ENCODE measurements around the gene IFT20.
"Not testable (repeated sequence)": the region's sequence is repeated elsewhere in the genome, so short reads cannot be mapped to it uniquely, and the experiment has no call there.

The IFT20 gene

GRCh38 chr17:28363776-28364650 lies 28.7 kb upstream of the IFT20 start:
- no peak for DNase-seq (ENCODE audit: low read depth)

- DNase-seq (ENCODE audit: low read depth) = no peak
Measured at GRCh38 chr17:28363186-28363585, 27.9 kb upstream of the IFT20 start.

GRCh38 chr17:28357901-28358197 lies 22.6 kb upstream of the IFT20 start:
- DNase-seq (ENCODE audit: low read depth) = no peak

GRCh38 chr17:28357061-28357900 lies 22.0 kb upstream of the IFT20 start, which contains the start of gene POLDIP2:
Gene POLDIP2 (minus strand): TSS chr17:28357527. CDS start chr17:28357448, 79 bp downstream.
- DNase-seq (ENCODE audit: low read depth) = peak; percentile 95

DNA sequence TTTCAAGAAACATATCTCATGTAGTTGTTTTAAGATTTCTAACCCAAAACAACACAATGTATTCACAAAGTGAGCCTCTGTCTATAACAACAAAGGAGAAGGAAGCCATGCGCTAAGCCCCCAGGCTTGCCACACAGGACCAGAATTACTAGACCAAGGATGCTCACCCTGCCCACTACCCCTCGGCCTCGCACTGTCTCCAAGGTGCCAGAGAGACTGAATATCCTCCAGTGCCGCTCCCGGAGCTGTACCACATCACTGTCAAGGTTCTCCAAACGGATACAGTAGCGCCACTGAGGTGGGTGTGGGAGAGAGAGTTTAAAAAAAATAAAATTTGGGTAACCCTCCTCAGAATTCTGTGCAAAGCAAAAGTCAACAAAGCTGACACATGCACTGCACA lies 15.0 kb upstream of the IFT20 start:
- DNase-seq (ENCODE audit: low read depth) = no peak

GRCh38 chr17:28348979-28349378 lies 13.7 kb upstream of the IFT20 start:
- no peak for DNase-seq (ENCODE audit: low read depth)

DNA sequence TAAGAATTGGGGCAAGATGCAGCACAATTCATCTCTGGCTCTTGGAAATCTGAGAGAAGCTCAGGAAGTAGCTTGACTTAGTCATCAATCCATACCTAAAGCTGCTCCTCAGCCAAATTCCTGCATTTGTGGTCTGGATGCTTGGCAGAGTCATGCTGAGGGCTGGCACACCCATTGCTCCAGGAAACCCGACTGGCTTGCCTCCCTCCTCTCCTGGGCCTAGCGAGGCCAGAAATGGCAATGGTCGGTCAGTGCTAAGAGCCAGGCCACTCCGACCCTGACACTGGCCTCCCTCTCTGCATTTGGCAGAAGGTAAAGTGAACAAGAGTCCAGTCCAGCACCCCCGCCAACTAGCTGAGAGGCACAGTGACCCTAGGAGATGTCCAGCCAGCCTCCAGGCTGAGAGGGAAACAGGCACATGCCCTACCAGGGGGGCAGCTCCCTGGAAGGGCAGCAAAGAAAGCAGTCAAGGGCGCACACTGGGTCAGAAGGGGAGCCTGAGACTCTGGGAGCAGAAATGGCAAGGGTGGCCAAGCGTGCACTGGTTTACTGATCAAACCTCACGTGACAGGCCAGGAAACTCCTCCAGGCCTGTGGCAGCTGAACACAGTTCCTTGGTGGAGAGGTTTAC lies 12.1 kb upstream of the IFT20 start:
- DNase-seq (ENCODE audit: low read depth) = no peak

DNA sequence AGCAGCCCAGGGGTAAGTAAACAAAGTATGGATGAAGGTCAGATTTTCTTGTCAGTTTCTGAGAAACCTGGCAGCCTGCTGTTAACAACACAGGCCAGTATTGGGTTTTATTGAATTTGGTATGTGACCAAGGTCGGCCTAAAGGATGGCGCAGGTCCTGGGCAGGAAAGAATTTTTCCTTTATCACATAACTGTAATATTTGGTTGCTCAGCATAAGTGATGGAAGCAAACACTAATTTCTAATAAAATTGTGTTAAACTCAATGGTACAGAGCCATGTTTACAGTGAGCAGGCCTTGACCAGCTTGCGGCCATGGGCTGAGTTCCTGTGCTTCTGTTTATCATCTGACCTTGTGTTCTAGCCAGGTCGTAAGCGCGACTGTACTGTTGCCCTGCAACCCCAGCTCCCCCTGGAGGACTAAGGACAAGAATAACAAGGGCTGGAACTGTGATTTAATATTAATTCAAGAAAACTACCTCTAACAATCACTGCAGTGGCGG lies 11.5 kb upstream of the IFT20 start:
- DNase-seq (ENCODE audit: low read depth) = no peak

GRCh38 chr17:28346199-28346580 lies 10.9 kb upstream of the IFT20 start:
- DNase-seq (ENCODE audit: low read depth) = no peak

DNA sequence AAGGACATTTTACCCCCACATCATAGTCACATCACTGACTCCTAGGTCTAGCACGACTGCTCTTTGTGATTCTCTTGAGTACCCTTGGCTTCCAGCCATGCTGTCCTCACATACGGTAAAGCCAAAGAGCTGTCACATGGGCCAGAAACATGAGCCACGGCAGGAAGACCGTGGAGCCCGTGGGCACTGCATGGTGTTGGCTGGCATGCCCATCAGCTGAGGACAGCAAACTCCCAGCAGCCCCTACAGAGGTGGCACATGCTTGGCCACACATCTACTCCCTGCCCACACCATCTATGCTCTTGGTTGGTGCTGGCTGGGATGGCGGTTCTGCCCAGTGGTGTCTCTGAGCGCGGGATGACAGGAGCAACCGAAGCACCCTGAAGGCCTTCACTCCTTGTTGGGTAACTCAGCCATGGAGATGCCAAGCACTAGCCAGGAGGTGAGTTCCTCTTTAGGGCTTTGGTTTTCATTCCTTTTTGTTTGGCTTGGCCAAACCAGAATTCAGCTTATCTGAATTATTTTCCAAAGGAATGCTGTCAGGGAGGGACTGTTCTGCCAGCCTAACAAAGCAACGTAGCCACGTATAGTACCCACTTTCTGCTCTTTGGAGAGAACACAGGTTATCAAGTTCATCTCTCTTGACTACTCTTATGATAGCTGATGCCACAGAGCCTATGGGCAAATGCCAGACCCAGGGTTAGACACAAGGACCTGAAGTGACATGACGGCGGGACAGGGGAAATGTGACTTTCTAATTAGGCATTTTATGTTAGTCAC lies 10.3 kb upstream of the IFT20 start:
- no peak for DNase-seq (ENCODE audit: low read depth)

DNA sequence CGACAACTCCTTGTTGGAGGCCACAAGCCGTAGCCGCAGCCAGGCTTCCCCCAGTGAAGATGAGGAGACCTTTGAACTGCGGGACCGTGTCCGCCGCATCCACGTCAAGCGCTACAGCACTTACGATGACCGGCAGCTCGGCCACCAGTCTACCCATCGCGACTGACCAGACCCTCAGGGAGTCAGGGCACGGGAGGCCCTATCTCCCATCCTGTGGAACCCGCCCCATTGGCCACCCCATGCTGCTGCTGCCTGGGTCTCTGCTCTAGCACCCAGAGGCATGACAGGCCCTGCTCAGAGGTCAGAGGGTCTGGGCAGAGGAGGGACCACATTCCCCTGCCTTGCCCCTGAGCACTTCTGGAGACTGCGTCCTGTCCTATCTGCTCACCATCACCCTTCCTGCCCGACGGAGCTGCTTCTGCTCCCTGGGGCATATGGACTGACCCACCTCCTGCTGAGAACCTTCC lies 9.2 kb upstream of the IFT20 start:
- DNase-seq (ENCODE audit: low read depth) = no peak

DNA sequence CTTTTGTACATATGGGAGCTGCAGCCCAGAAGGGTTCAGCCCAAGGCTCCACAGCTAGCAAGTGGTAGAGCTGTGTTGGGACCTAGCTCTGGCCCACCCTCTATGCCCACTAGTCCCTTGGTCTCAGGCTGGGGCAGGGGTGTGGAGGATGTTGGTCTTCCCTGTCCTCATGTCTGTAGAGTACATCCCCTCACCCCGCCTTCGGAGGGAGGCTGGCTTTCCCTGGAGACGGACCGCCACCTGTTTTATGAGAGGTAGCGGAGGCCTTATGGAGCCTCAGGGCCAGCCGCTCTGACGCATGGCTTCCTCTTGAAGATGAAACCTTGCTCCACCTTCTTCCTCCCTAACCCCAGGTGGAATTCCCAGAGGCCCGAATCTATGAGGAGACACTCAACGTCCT lies 8.7 kb upstream of the IFT20 start:
- no peak for DNase-seq (ENCODE audit: low read depth)

DNA sequence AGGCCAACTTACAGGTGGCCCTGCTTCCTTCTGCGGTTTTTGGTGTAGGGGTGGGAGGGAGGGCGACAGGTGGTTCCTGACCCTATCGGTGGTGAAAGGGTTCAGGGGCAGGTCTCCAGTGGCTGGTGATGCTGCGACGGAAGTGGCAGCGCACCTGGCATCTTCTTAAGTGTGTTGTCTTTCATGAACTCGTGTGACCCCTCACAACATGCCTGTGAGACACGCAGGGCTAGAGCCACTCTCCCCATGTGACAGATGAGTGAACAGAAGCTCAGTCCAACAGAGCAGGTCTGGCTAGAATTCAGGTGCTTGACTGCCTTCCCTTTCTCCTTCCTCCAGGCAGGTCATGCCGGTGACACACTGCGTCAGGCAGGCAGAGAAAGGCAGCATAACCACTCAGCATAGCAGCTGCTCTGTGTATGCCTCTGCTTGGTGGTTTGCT lies 8.2 kb upstream of the IFT20 start:
- DNase-seq (ENCODE audit: low read depth) = no peak

- DNase-seq (ENCODE audit: low read depth) = no peak
Measured at GRCh38 chr17:28342313-28342712, 7.0 kb upstream of the IFT20 start.

DNA sequence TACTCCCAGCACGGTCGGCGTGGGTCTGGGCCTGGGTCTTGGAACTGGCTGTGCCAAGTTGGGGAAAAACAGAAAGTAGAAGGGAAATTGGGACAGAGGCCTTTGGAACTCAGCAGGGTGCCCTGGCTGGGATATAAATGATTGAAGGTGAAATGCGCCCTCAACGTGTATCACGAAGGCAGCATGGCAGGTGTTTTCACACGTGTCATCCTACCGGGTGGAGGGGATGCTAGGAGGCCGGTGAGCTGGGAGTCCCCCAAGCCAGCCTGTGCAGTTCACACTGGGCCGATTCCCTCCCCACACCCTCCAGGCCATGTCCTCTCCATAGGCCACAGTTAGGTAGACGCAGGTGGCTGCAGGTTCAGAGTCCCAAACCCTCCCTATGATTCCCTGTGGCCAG lies 6.2 kb upstream of the IFT20 start:
- no peak for DNase-seq (ENCODE audit: low read depth)

DNA sequence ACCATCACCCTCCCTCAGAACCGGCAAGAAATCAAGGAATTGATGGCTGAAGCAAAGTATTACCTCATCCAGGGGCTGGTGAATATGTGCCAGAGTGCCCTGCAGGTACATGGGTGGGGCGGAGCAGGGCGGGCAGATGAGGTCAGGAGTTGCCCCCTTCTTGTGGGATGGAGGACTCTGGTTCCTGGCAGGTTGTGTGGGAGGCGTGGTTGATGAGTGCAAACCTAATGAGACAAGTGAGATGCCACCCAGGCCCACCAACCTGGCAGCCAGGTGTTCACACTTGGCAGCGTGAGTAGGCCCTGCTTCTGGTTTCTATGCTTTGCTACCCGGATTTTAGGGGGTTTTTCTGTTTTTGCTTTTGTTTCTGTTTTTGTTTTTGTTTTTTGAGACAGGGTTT lies 5.1 kb upstream of the IFT20 start:
- no peak for DNase-seq (ENCODE audit: low read depth)

GRCh38 chr17:28339431-28339830 lies 4.2 kb upstream of the IFT20 start:
- DNase-seq (ENCODE audit: low read depth) = no peak

DNA sequence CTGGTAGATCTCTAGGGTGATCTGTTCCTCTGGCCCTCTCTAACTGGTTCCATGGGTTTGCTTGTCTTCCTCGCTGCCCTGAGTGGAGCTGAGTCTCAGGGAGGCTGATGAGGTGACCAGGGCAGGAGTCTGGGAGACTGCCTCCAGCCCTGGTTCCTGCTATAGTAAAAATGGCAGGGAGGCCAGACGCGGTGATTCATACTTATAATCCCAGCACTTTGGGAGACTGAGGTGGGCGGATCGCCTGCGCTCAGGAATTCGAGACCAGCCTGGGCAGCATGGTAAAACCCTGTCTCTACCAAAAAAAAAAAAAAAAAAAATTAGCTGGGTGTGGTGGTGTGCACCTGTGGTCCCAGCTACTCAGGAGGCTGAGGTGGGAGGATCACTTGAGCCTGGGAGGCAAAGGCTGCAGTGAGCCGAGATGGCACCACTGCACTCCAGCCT lies 3.5 kb upstream of the IFT20 start:
- DNase-seq (ENCODE audit: low read depth) = not testable (repeated sequence)

GRCh38 chr17:28338056-28338768 lies 2.9 kb upstream of the IFT20 start:
- DNase-seq (ENCODE audit: low read depth) = no peak

- DNase-seq (ENCODE audit: low read depth) = no peak
Measured at GRCh38 chr17:28335959-28336871, 943 bp upstream of the IFT20 start.

All from activated gamma-delta T cell treated with anti-CD3 and anti-CD28 coated beads, Interleukin-2, amount 50 U/mL, for 16 hours (primary cell).